Activated T-cell treated with anti-CD3 and anti-CD28 coated beads for 1 hour (primary cell): ENCODE results near the gene FRMD4B.
A peak's percentile ranks its signal among the peaks of the same experiment; 100 is the strongest.

Experiments used
- DNase-seq: peaks from one replicate; pipeline ENCODE4 v3.0.0-alpha.2; 2020; ENCODE audit warnings: low read depth

The FRMD4B gene

GRCh38 chr3:69121513-69121912 is 264.4 kb downstream of the FRMD4B start:
- DNase-seq: no peak

GRCh38 chr3:69120879-69121464 is 264.9 kb downstream of the FRMD4B start:
- DNase-seq: peak; percentile 74
